RPMI7951 (cell line): ENCODE results near the gene NUDT3. TPM values are rescaled to one million over a fixed set of nuclear protein-coding genes. Genes with fewer than 3 reads are reported as not detected.
A peak's percentile ranks its signal among the peaks of the same experiment; 100 is the strongest.
"Not testable (repeated sequence)": the region's sequence is repeated elsewhere in the genome, so short reads cannot be mapped to it uniquely, and the experiment has no call there.

Experiments
- DNase-seq: peaks from one replicate; pipeline ENCODE4 v3.0.0-alpha.2; 2012; ENCODE audit warnings: low read depth
- total RNA-seq: library from RNA; depleted of rRNA; stranded (reverse); fragments of >200 nt; shearing (Covaris generic); gene quantifications from 2 replicates; pipeline ENCODE4 v1.2.3, GENCODE V29; 2014

Gene NUDT3
- total RNA-seq, 1 experiment from 2014 or later = 19.1 TPM

- no peak for DNase-seq
Measured at GRCh38 chr6:34343806-34344205, 48.7 kb downstream of the NUDT3 start.

GRCh38 chr6:34342247-34342646 is 50.2 kb downstream of the NUDT3 start:
- no peak for DNase-seq

GRCh38 chr6:34341481-34341971 is 50.9 kb downstream of the NUDT3 start:
- DNase-seq = peak; percentile 31

GRCh38 chr6:34340906-34341480 is 51.5 kb downstream of the NUDT3 start:
- DNase-seq = no peak

- no peak for DNase-seq
Measured at GRCh38 chr6:34340394-34340793, 52.1 kb downstream of the NUDT3 start.

- no peak for DNase-seq
Measured at GRCh38 chr6:34339971-34340370, 52.5 kb downstream of the NUDT3 start.

- DNase-seq = no peak
Measured at GRCh38 chr6:34339432-34339831, 53.0 kb downstream of the NUDT3 start.

- no peak for DNase-seq
Measured at GRCh38 chr6:34338811-34339210, 53.7 kb downstream of the NUDT3 start.

GRCh38 chr6:34338377-34338776 is 54.1 kb downstream of the NUDT3 start:
- DNase-seq = no peak

GRCh38 chr6:34334796-34335416 is 57.6 kb downstream of the NUDT3 start:
- DNase-seq = no peak

- no peak for DNase-seq
Measured at GRCh38 chr6:34333858-34334257, 58.6 kb downstream of the NUDT3 start.

- no peak for DNase-seq
Measured at GRCh38 chr6:34332251-34333198, 59.9 kb downstream of the NUDT3 start.

GRCh38 chr6:34331371-34332050 is 61.0 kb downstream of the NUDT3 start:
- DNase-seq = peak; percentile 24

GRCh38 chr6:34329814-34330213 is 62.7 kb downstream of the NUDT3 start:
- not testable (repeated sequence) for DNase-seq

- DNase-seq = no peak
Measured at GRCh38 chr6:34328969-34329368, 63.5 kb downstream of the NUDT3 start.

GRCh38 chr6:34327313-34328205 is 64.9 kb downstream of the NUDT3 start:
- not testable (repeated sequence) for DNase-seq

- no peak for DNase-seq
Measured at GRCh38 chr6:34325633-34326032, 66.8 kb downstream of the NUDT3 start.

GRCh38 chr6:34324738-34325444 is 67.6 kb downstream of the NUDT3 start:
- DNase-seq = peak; percentile 9

- not testable (repeated sequence) for DNase-seq
Measured at GRCh38 chr6:34324221-34324620, 68.2 kb downstream of the NUDT3 start.

- no peak for DNase-seq
Measured at GRCh38 chr6:34323300-34323699, 69.2 kb downstream of the NUDT3 start.
